ENCODE results near the gene KRT24.

- TF ChIP-seq CTCF (IDR thresholded peaks at IDR 0.05) (no peak), POLR2A (IDR thresholded peaks at IDR 0.05; ENCODE audit: low read depth) (no peak), EP300 (IDR thresholded peaks at IDR 0.05) (no peak), POLR2AphosphoS5 (IDR thresholded peaks at IDR 0.05) (no peak)
Observed at GRCh38 chr17:40679523-40679907, 24.0 kb downstream of the KRT24 start.

Measured in esophagus muscularis mucosa (tissue), 4 donors.